Skeletal muscle satellite cell (primary cell): Measurements from ENCODE around the gene TLCD5.

Source experiments
- H3K27me3 ChIP-seq: 2 replicates; pipeline ENCODE4 v1.7.0; 2013; ENCODE audit warnings: low read length; ENCODE audit not compliant: control insufficient read depth, insufficient read depth
- H3K36me3 ChIP-seq: 2 replicates; pipeline ENCODE4 v1.7.0; 2013; ENCODE audit warnings: mild to moderate bottlenecking, control low read depth, low read length; ENCODE audit not compliant: insufficient read depth
- H3K4me1 ChIP-seq: 2 replicates; pipeline ENCODE4 v1.7.0; 2013; ENCODE audit warnings: low read length; ENCODE audit not compliant: control insufficient read depth, insufficient read depth
- H3K4me2 ChIP-seq: 2 replicates; pipeline ENCODE4 v1.7.0; 2013; ENCODE audit warnings: mild to moderate bottlenecking, low read length
- H3K4me3 ChIP-seq: 2 replicates; pipeline ENCODE4 v1.7.0; 2013; ENCODE audit warnings: low read length
- H3K9ac ChIP-seq: 2 replicates; pipeline ENCODE4 v1.7.0; 2013; ENCODE audit warnings: mild to moderate bottlenecking, low read depth, low read length, moderate library complexity
- H3K9me3 ChIP-seq: replicated peaks from 2 replicates; pipeline ENCODE4 v1.7.0; 2013; ENCODE audit warnings: mild to moderate bottlenecking, control low read depth, low read length

The TLCD5 gene

GRCh38 chr11:120332822-120333716, 8.0 kb downstream of the TLCD5 start:
- Histone ChIP-seq H3K4me2 (no peak overlapping the region), H3K9me3 (no peaks in the 10 kb centered on the region), H3K27me3 (no peaks in the 10 kb centered on the region), H3K4me3 (no peak overlapping the region), H3K4me1 (peaks cover 56% of the 10 kb centered on the region), H3K36me3 (peaks cover 9% of the 10 kb centered on the region), H3K9ac (peak overlapping the region; percentile 4)

- H3K9ac ChIP-seq: peak overlapping the region; percentile 4
- peaks cover 9% of the 10 kb centered on the region for H3K36me3 ChIP-seq
- no peaks in the 10 kb centered on the region for H3K9me3 ChIP-seq
- no peaks in the 10 kb centered on the region for H3K27me3 ChIP-seq
- peaks cover 56% of the 10 kb centered on the region for H3K4me1 ChIP-seq
- H3K4me3 ChIP-seq: no peak overlapping the region
- no peak overlapping the region for H3K4me2 ChIP-seq
Observed at GRCh38 chr11:120333801-120334200, 8.7 kb downstream of the TLCD5 start.

GRCh38 chr11:120334332-120334731, 9.2 kb downstream of the TLCD5 start:
- H3K9me3 ChIP-seq: no peaks in the 10 kb centered on the region
- no peak overlapping the region for H3K4me3 ChIP-seq
- peaks cover 52% of the 10 kb centered on the region for H3K4me1 ChIP-seq
- H3K9ac ChIP-seq: no peak overlapping the region
- peaks cover 9% of the 10 kb centered on the region for H3K36me3 ChIP-seq
- no peaks in the 10 kb centered on the region for H3K27me3 ChIP-seq
- no peak overlapping the region for H3K4me2 ChIP-seq

- H3K9me3 ChIP-seq: no peaks in the 10 kb centered on the region
- H3K4me2 ChIP-seq: peak overlapping the region; percentile 82
- H3K27me3 ChIP-seq: no peaks in the 10 kb centered on the region
- H3K36me3 ChIP-seq: peaks cover 7% of the 10 kb centered on the region
- peak overlapping the region; percentile 94 for H3K9ac ChIP-seq
- peak overlapping the region; percentile 96 for H3K4me3 ChIP-seq
- H3K4me1 ChIP-seq: peaks cover 50% of the 10 kb centered on the region
Observed at GRCh38 chr11:120334894-120335462, 9.9 kb downstream of the TLCD5 start.

- H3K27me3 ChIP-seq: no peaks in the 10 kb centered on the region
- H3K4me3 ChIP-seq: peak overlapping the region; percentile 96
- peak overlapping the region; percentile 82 for H3K4me2 ChIP-seq
- no peaks in the 10 kb centered on the region for H3K9me3 ChIP-seq
- peak overlapping the region; percentile 94 for H3K9ac ChIP-seq
- H3K4me1 ChIP-seq: peaks cover 50% of the 10 kb centered on the region
- H3K36me3 ChIP-seq: peaks cover 2% of the 10 kb centered on the region
Observed at GRCh38 chr11:120335556-120335907, 10.4 kb downstream of the TLCD5 start.

GRCh38 chr11:120335908-120336640, 11.0 kb downstream of the TLCD5 start, which contains the start of gene ARHGEF12:
Gene ARHGEF12 (plus strand): TSS chr11:120336413. CDS start chr11:120337244, 831 bp downstream.
- H3K27me3 ChIP-seq: no peaks in the 10 kb centered on the region
- H3K9ac ChIP-seq: peak within 1 kb of the TSS; percentile 94
- H3K9me3 ChIP-seq: no peaks in the 10 kb centered on the region
- peak within 1 kb of the TSS; percentile 82 for H3K4me2 ChIP-seq
- peaks cover 50% of the 10 kb centered on the region for H3K4me1 ChIP-seq
- no peaks in the 10 kb centered on the region for H3K36me3 ChIP-seq
- peak within 1 kb of the TSS; percentile 96 for H3K4me3 ChIP-seq

- H3K27me3 ChIP-seq: no peaks in the 10 kb centered on the region
- peak overlapping the region; percentile 82 for H3K4me2 ChIP-seq
Observed at GRCh38 chr11:120336641-120337354, 11.7 kb downstream of the TLCD5 start.

GRCh38 chr11:120337355-120338106, 12.4 kb downstream of the TLCD5 start:
- H3K9ac ChIP-seq: peak overlapping the region; percentile 94
- no peaks in the 10 kb centered on the region for H3K36me3 ChIP-seq
- peak overlapping the region; percentile 82 for H3K4me2 ChIP-seq
- peaks cover 40% of the 10 kb centered on the region for H3K4me1 ChIP-seq
- H3K27me3 ChIP-seq: no peaks in the 10 kb centered on the region
- H3K4me3 ChIP-seq: peak overlapping the region; percentile 96
- H3K9me3 ChIP-seq: no peaks in the 10 kb centered on the region

More at GRCh38 chr11:120336641-120337354, 11.7 kb downstream of the TLCD5 start:
- H3K4me3 ChIP-seq: peak overlapping the region; percentile 96
- H3K4me1 ChIP-seq: peaks cover 44% of the 10 kb centered on the region
- peak overlapping the region; percentile 94 for H3K9ac ChIP-seq
- H3K36me3 ChIP-seq: no peaks in the 10 kb centered on the region
- no peaks in the 10 kb centered on the region for H3K9me3 ChIP-seq

- H3K36me3 ChIP-seq: no peaks in the 10 kb centered on the region
- no peaks in the 10 kb centered on the region for H3K9me3 ChIP-seq
- peak overlapping the region; percentile 96 for H3K4me3 ChIP-seq
- peaks cover 33% of the 10 kb centered on the region for H3K4me1 ChIP-seq
- peak overlapping the region; percentile 82 for H3K4me2 ChIP-seq
- no peaks in the 10 kb centered on the region for H3K27me3 ChIP-seq
- H3K9ac ChIP-seq: peak overlapping the region; percentile 94
Observed at GRCh38 chr11:120338107-120338933, 13.2 kb downstream of the TLCD5 start.

GRCh38 chr11:120339394-120339890, 14.3 kb downstream of the TLCD5 start:
- Histone ChIP-seq H3K4me1 (peaks cover 38% of the 10 kb centered on the region), H3K9me3 (no peaks in the 10 kb centered on the region), H3K4me3 (peak overlapping the region; percentile 96), H3K27me3 (no peaks in the 10 kb centered on the region), H3K9ac (peak overlapping the region; percentile 94), H3K36me3 (no peaks in the 10 kb centered on the region), H3K4me2 (peak overlapping the region; percentile 82)
